Activated T-cell treated with anti-CD3 and anti-CD28 coated beads for 4 hours (primary cell): ENCODE data around the gene RNF126.
"Not testable (repeated sequence)": the region's sequence is repeated elsewhere in the genome, so short reads cannot be mapped to it uniquely, and the experiment has no call there.

Experiments used
- DNase-seq: peaks from one replicate; pipeline ENCODE4 v3.0.0-alpha.2; 2020

Gene RNF126

GRCh38 chr19:624433-625109 lies 38.4 kb downstream of the RNF126 start:
- DNase-seq = no peak

- no peak for DNase-seq
Measured at GRCh38 chr19:623974-624373, 39.0 kb downstream of the RNF126 start.

- no peak for DNase-seq
Measured at GRCh38 chr19:623175-623916, 39.7 kb downstream of the RNF126 start.

GRCh38 chr19:622666-623065 lies 40.3 kb downstream of the RNF126 start:
- DNase-seq = no peak

- no peak for DNase-seq
Measured at GRCh38 chr19:621819-622218, 41.2 kb downstream of the RNF126 start.

GRCh38 chr19:621191-621590 lies 41.8 kb downstream of the RNF126 start:
- DNase-seq = not testable (repeated sequence)

- DNase-seq = no peak
Measured at GRCh38 chr19:620166-620862, 42.7 kb downstream of the RNF126 start.

- DNase-seq = no peak
Measured at GRCh38 chr19:619286-620002, 43.6 kb downstream of the RNF126 start.

- DNase-seq = no peak
Measured at GRCh38 chr19:618674-619285, 44.2 kb downstream of the RNF126 start.

- no peak for DNase-seq
Measured at GRCh38 chr19:618247-618619, 44.8 kb downstream of the RNF126 start.

- no peak for DNase-seq
Measured at GRCh38 chr19:617551-618246, 45.3 kb downstream of the RNF126 start.

GRCh38 chr19:616747-617526 lies 46.1 kb downstream of the RNF126 start:
- DNase-seq = no peak

GRCh38 chr19:616062-616700 lies 46.8 kb downstream of the RNF126 start:
- no peak for DNase-seq

- DNase-seq = no peak
Measured at GRCh38 chr19:615619-616018, 47.4 kb downstream of the RNF126 start.

- DNase-seq = no peak
Measured at GRCh38 chr19:613732-614567, 49.1 kb downstream of the RNF126 start.

GRCh38 chr19:612941-613340 lies 50.1 kb downstream of the RNF126 start:
- no peak for DNase-seq

GRCh38 chr19:611481-611868 lies 51.5 kb downstream of the RNF126 start:
- peak; percentile 55 for DNase-seq

GRCh38 chr19:610801-611480 lies 52.1 kb downstream of the RNF126 start:
- peak; percentile 15 for DNase-seq

- no peak for DNase-seq
Measured at GRCh38 chr19:610071-610800, 52.8 kb downstream of the RNF126 start.
